Dendritic cell treated with granulocyte-macrophage colony-stimulating factor and Interleukin-4, amounts not matched to agents 40 ng/mL and 50 ng/mL, for 4 days (primary cell): ENCODE results near the gene ARMC9.
"Not testable (repeated sequence)": the region's sequence is repeated elsewhere in the genome, so short reads cannot be mapped to it uniquely, and the experiment has no call there.

Source experiments
- H3K27ac Mint-ChIP-seq: one replicate; pipeline ENCODE4 v1.8.0; 2022; ENCODE audit warnings: mild to moderate bottlenecking, mixed read lengths
- H3K27me3 Mint-ChIP-seq: one replicate; pipeline ENCODE4 v1.8.0; 2022; ENCODE audit warnings: mild to moderate bottlenecking, mixed read lengths
- H3K36me3 Mint-ChIP-seq: one replicate; pipeline ENCODE4 v1.8.0; 2022; ENCODE audit warnings: low read depth, mixed read lengths
- H3K4me1 Mint-ChIP-seq: one replicate; pipeline ENCODE4 v1.8.0; 2022; ENCODE audit warnings: low read depth, mixed read lengths
- H3K4me3 Mint-ChIP-seq: one replicate; pipeline ENCODE4 v1.8.0; 2022; ENCODE audit warnings: mild to moderate bottlenecking, moderate library complexity, mixed read lengths
- H3K9me3 Mint-ChIP-seq: one replicate; pipeline ENCODE4 v1.8.0; 2022; ENCODE audit warnings: mixed read lengths
- intact Hi-C: fragments of 100-400 bp; cut with micrococcal nuclease; formaldehyde crosslinking; loops from one replicate; pipeline ENCODE4 v1.15.0; 2022

ARMC9 gene

DNA sequence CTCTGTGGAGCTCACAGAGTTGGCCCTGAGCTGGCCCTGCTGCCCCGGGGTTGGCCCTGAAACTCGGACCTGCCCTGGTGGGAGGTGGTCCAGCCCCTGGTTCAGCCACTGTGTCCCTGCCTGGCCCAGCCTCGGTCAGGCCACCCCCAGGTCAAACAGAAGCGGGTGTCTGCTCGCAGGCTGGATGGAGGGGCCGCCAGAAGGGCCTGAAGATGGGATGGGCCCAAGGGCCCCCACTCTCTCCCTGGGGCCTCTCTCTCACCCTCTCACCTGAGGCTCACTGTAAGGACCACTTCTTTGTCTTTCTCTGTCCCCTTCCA, 172.0 kb downstream of the ARMC9 start:
- intact Hi-C loops = no loop called here
- Mint-ChIP-seq H3K36me3 (no peaks in the 10 kb centered on the region), H3K27me3 (peaks cover 3% of the 10 kb centered on the region), H3K4me1 (peaks cover 6% of the 10 kb centered on the region), H3K4me3 (no peak overlapping the region), H3K27ac (peak overlapping the region; percentile 10), H3K9me3 (no peaks in the 10 kb centered on the region)

DNA sequence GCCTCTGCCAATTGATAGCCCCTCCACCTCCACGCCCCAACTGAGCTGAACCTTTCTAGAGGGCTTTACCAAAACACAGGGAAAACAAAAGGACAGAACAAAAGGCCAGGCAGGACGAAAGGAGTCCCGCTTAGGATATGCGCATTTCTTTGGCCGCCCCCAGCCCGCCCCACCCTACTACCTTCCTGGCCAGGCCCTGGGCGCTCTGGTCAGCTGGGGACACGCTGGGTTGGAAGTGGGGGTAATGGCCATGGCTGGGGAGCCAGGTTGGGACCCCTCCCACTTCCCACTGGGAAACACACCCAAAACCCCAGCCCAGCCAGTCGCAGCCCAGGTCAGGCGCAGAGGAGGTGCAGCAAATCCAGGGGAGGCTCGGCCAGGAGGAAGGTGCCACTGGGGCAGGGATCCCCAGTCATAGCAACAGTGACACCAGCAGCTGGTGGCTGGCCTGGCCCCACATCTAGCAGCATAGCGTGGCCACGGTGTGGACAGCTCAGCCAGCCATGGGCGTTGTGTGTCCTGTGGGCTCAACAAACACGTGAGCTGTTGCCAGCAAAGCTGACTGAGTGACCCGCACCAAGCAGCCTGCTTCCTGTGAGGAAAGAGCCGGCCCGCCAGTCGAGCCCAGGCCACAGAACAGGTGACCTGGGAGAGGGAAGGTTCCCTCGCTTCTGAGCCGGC, 172.5 kb downstream of the ARMC9 start:
- no peak overlapping the region for H3K4me3 Mint-ChIP-seq
- intact Hi-C loops = no loop called here
- H3K27ac Mint-ChIP-seq = no peak overlapping the region
- H3K9me3 Mint-ChIP-seq = no peaks in the 10 kb centered on the region
- no peaks in the 10 kb centered on the region for H3K36me3 Mint-ChIP-seq
- H3K27me3 Mint-ChIP-seq = peaks cover 3% of the 10 kb centered on the region
- H3K4me1 Mint-ChIP-seq = peaks cover 2% of the 10 kb centered on the region

DNA sequence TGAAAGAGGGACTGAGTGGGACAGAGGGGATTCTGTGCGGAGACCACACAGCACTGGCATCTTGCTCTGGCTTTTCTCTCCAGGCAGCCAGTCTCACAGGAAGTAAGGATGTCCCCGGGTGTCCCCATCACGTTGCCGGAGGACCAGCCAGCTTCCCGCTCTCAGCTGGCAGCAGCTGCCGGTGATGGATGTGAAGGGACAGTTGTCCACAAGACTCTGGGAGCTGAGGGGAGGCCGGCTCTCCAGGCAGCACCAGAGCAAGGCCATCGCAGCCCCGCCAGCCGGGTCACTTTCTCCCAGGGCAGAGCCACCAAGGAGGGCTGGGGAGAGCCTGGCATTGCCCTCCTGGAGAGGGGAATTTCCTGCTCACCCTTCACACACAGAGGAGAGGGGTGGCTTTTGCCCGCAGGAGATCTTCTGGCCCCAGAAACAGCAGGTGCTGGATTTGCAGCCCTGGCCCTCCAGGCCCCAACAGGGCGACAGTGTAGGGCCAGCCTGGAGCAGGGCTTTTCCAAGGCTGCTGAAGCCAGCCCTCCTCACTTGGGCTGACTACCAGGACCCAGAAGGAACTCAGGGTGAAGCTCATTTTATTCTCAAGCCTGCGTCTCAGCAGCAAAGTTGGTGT, 173.1 kb downstream of the ARMC9 start:
- Mint-ChIP-seq H3K36me3 (no peaks in the 10 kb centered on the region), H3K4me1 (no peaks in the 10 kb centered on the region), H3K9me3 (no peaks in the 10 kb centered on the region), H3K4me3 (no peak overlapping the region), H3K27me3 (peaks cover 3% of the 10 kb centered on the region), H3K27ac (no peak overlapping the region)
- intact Hi-C loops = no loop called here

DNA sequence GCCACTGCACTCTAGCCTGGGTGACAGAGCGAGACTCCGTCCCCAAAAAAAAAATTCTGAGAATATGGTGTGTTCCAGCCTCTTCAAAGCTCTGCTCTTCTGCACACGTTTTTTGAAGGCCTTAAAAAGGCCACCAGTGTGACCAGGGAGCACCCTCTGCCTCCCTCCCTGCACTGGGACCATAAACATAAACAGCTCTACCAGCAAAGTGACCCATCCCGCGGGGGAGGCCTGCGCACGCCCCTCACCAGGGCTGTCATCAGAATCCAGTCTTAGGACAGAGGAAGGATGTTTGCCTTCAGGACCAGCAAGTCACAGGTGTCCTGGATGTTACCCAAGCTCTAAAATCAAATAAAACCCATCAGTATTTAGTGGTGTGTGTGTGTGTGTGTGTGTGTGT, 173.9 kb downstream of the ARMC9 start:
- H3K4me3 Mint-ChIP-seq = no peak overlapping the region
- intact Hi-C loops = no loop called here
- no peaks in the 10 kb centered on the region for H3K4me1 Mint-ChIP-seq
- H3K36me3 Mint-ChIP-seq = no peaks in the 10 kb centered on the region
- peaks cover 8% of the 10 kb centered on the region for H3K27me3 Mint-ChIP-seq
- no peaks in the 10 kb centered on the region for H3K9me3 Mint-ChIP-seq
- H3K27ac Mint-ChIP-seq = no peak overlapping the region

DNA sequence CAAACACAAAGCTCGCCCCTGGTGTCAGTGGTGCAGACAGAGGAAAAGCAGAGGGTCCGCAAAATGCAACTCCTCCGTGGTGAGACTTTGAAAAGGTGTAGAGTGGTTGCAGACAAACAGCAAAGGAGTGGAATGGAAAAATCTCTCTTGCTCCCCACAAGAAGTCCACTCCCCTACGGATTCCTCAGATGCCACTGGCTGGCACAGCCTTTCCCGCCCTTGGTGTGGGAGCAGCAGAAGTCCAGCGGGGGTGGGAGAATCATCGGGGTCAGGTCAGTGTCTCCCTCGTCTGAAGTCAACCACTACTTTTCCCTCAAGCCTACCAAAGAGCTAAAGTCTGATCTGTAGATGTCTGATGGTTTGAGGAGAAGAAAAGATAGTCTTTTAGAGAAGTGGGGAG, 174.8 kb downstream of the ARMC9 start:
- peaks cover 4% of the 10 kb centered on the region for H3K4me1 Mint-ChIP-seq
- no peaks in the 10 kb centered on the region for H3K9me3 Mint-ChIP-seq
- H3K4me3 Mint-ChIP-seq = no peak overlapping the region
- intact Hi-C loops = no loop called here
- peaks cover 8% of the 10 kb centered on the region for H3K27me3 Mint-ChIP-seq
- H3K36me3 Mint-ChIP-seq = no peaks in the 10 kb centered on the region
- H3K27ac Mint-ChIP-seq = no peak overlapping the region

DNA sequence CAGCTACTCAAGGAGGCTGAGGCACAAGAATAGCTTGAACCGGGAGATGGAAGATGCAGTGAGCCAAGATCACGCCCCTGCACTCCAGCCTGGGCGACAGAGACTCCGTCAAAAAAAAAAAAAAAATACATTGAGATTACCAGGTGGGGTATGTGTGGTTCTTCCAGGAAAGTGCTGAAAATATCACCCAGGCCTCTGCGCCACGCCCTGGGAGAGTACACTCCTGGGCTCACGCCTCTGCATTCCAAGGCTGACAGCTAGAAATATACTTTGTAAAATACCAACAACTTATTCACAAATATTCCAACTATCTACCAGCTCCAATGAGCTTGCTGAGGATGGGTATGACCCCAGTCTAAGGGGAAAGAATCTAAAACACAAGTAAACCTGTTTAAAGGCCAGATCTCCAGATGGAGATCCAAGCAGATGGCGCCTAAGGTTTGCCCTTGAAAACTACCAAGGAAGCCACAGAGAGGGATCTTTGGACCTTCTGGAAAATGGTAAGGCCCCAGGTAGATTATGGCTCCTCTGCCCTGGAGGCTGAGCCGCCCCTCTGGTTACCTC, 175.4 kb downstream of the ARMC9 start:
- H3K27ac Mint-ChIP-seq = no peak overlapping the region
- H3K4me1 Mint-ChIP-seq = peaks cover 9% of the 10 kb centered on the region
- peaks cover 8% of the 10 kb centered on the region for H3K27me3 Mint-ChIP-seq
- intact Hi-C loops = no loop called here
- no peaks in the 10 kb centered on the region for H3K9me3 Mint-ChIP-seq
- no peak overlapping the region for H3K4me3 Mint-ChIP-seq
- H3K36me3 Mint-ChIP-seq = no peaks in the 10 kb centered on the region

DNA sequence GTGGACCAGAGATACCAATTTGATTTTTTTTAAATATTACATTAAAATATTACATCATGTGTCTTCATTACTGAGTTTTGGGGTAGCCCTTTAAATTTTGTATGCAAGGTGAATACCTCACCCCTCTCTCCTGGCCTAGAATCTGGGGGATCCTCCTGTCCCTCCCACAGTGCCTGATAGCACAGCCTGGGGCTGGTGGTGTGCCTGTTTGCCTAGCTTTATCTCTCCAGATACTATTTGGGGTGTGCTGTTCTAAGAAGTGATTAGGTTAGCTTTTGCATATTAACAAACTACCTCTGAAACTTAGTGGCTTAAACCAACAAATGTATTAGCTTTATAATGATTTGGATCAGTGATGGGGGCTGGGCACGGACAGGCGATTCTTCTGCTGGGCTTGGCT, 176.3 kb downstream of the ARMC9 start:
- Mint-ChIP-seq H3K27ac (no peak overlapping the region), H3K4me1 (peaks cover 9% of the 10 kb centered on the region), H3K27me3 (peaks cover 8% of the 10 kb centered on the region), H3K9me3 (no peaks in the 10 kb centered on the region), H3K36me3 (no peaks in the 10 kb centered on the region), H3K4me3 (no peak overlapping the region)
- intact Hi-C loops = no loop called here

DNA sequence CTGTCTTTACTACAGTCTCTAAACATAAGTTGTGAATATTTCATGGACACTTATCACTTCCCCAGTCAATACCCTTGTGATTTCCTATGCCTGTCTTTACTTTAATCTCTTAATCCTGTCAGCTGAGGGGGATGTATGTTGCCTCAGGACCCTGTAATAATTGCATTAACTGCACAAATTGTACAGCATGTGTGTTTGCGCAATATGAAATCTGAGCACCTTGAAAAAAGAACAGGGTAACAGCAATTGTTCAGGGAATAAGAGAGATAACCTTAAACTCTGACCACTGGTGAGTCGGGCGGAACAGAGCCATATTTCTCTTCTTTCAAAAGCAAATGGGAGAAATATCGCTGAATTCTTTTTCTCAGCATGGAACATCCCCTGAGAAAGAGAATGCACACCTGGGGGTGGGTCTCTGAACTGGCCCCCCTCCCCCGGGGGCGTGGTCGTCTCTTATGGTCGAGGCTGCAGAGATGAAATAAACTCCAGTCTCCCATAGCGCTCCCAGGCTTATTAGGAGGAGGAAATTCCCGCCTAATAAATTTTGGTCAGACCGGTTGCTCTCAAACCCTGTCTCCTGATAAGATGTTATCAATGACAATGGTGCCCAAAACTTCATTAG, 177.7 kb downstream of the ARMC9 start:
- H3K27ac Mint-ChIP-seq, H3K4me3 Mint-ChIP-seq, intact Hi-C loops, H3K36me3 Mint-ChIP-seq, H3K4me1 Mint-ChIP-seq, H3K9me3 Mint-ChIP-seq: not testable (repeated sequence)
- peaks cover 10% of the 10 kb centered on the region for H3K27me3 Mint-ChIP-seq

DNA sequence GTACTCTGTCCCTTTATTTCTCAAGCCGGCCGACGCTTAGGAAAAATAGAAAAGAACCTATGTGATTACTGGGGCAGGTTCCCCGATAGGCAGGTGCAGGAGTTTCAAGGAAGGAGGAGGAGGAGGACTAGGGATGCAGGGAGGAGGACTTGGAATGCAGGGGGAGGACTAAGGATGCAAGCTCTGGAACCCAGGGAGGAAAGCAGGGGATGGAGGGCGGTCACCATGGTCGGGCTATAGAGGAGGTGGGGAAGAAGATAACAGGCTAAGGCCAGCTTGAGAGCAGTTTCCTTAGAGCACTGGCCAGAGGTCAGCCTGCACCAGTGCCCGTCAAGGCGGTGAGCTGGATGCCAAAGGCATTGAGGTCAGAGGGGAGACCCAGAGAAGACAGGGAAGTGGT, 178.4 kb downstream of the ARMC9 start:
- H3K4me3 Mint-ChIP-seq = no peak overlapping the region
- peaks cover 12% of the 10 kb centered on the region for H3K27me3 Mint-ChIP-seq
- no peaks in the 10 kb centered on the region for H3K9me3 Mint-ChIP-seq
- H3K27ac Mint-ChIP-seq = no peak overlapping the region
- H3K4me1 Mint-ChIP-seq = peaks cover 9% of the 10 kb centered on the region
- H3K36me3 Mint-ChIP-seq = no peaks in the 10 kb centered on the region
- intact Hi-C loops = no loop called here

DNA sequence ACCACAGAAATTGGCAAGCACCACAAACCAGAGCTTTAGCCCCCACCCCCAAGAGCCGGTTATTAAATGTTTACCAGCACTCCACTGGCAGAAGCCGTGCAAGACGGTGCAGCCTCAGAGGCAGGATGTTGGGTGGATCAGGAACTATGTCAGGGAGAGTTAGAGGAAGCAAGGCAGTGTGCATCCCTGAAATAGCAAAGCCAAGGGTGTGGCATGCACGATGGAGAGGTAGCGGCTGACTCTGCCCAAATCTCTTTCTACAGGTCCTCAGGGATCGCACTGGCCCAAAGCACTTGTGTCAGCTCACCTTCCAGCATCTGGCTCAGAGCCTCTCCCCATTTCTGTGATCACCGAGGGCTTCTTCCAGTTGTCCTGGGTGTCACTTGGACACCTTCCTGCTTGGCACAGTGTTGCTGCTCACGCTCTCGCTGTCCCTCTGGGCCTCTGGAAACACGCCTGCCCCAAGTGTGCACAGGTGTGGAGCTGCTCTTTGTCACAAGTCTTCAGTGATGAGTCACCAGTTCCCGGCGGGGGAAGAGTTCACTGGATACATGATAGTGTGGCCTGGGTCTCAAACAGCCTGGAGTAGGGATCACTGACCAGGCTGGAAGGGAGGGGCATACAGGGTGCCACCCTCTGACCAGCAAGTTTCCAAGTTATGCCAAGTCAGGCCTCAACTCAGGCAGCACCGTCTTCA, 179.7 kb downstream of the ARMC9 start:
- Mint-ChIP-seq H3K36me3 (no peaks in the 10 kb centered on the region), H3K9me3 (no peaks in the 10 kb centered on the region), H3K4me3 (no peak overlapping the region), H3K4me1 (peaks cover 9% of the 10 kb centered on the region), H3K27ac (no peak overlapping the region), H3K27me3 (peaks cover 14% of the 10 kb centered on the region)
- intact Hi-C loops = no loop called here

DNA sequence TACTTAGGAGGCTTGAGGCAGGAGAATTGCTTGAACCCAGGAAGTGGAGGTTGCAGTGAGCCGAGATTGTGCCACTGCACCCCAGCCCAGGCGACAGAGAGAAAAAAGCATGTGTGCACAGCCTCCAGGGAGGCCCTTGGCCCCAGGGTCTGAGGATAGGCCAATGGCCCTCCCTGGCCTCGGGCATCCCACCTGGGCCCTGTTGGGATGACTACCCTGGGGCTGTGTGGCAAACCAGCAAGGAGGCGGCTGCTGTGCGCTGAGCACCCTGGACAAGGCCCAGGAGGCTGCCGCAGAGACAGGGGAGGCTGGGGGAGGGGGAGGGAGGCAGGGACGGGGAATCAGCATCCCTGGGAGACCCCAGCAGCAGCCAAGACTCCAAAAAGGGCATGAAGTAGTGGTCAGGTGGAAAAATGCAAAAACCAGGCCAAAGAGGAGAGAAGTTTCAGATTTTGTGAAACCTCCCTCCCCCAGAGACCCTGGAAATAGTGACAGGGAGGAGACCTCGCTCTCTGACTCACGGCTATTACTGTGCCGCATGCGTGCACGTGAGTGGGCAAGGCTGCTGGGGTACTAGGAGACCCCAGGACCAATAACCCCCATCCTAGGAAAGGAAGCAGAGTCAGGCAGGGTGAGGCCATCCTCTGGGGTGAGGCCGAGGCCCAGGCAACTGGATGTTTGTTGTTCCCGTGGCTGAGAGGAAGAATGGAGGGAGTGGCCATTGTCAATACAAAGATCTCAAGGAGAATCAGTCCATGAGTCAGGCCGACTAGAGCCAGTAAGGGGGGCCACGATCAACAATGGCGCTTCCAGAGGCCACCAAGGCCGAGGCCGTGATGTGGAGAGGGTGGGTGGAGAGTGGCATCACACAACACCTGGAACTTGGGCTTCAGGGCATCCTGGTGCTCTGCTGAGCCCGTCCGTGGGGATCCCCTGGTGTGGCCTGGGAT, 181.1 kb downstream of the ARMC9 start:
- H3K36me3 Mint-ChIP-seq = no peaks in the 10 kb centered on the region
- H3K27ac Mint-ChIP-seq = no peak overlapping the region
- intact Hi-C loops = no loop called here
- peaks cover 14% of the 10 kb centered on the region for H3K27me3 Mint-ChIP-seq
- peaks cover 16% of the 10 kb centered on the region for H3K4me1 Mint-ChIP-seq
- H3K9me3 Mint-ChIP-seq = peaks cover under 1% of the 10 kb centered on the region
- no peak overlapping the region for H3K4me3 Mint-ChIP-seq

DNA sequence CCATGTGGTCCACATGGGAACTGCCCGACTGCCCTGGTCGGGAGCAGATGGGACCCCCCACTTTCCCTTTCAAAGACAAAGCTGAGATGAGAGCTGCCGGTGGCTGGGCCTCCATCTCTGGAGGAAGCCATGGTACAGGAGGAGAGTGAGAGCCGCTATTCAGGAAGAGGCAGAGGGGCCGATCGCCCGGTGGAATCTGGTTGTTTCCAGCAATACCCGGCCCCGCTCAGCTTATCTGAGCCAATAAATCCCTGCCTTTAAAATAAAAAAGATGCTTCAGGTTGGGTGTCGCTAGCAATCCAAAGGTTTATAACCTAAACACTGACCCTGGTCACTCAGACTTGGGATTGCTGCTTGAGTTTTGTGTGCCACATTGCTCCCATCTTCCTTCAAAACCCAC, 181.9 kb downstream of the ARMC9 start:
- no peaks in the 10 kb centered on the region for H3K36me3 Mint-ChIP-seq
- no peak overlapping the region for H3K27ac Mint-ChIP-seq
- intact Hi-C loops = no loop called here

DNA sequence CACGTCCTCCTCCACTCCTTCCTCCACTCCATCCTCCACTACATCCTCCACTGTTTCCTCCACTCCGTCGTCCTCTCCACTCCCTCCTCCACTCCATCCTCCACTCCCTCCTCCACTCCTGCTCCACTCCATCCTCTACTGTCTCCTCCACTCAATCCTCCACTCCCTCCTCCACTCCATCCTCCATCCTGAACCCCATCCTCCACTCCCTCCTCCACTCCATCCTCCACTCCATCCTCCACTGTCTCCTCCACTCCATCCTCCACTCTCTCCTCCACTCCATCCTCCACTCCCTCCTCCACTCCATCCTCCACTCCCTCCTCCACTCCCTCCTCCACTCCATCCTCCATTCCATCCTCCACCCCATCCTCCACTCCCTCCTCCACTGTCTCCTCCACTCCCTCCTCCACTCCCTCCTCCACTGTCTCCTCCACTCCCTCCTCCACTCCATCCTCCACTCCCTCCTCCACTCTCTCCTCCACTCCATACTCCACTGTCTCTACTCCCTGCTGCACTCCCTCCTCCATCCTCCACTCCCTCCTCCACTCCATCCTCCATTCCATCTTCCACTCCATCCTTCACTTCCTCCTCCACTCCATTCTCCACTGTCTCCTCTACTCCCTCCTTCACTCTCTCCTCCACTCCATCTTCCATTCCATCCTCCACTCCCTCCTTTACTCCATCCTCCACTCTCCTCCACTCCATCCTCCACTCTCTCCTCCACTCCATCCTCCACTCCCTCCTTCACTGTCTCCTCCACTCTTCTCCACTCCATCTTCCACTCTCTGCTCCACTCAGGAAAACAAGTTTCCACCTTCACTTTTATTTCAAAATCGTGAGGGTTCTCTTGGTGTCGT, 182.8 kb downstream of the ARMC9 start:
- Mint-ChIP-seq H3K36me3 (no peaks in the 10 kb centered on the region), H3K27me3 (peaks cover 15% of the 10 kb centered on the region), H3K4me1 (peaks cover 16% of the 10 kb centered on the region), H3K4me3 (no peak overlapping the region), H3K9me3 (peaks cover 9% of the 10 kb centered on the region), H3K27ac (no peak overlapping the region)
- intact Hi-C loops = no loop called here

More for the DNA sequence above, 181.9 kb downstream of the ARMC9 start:
- Mint-ChIP-seq H3K9me3 (peaks cover 8% of the 10 kb centered on the region), H3K4me3 (no peak overlapping the region), H3K27me3 (peaks cover 14% of the 10 kb centered on the region), H3K4me1 (peaks cover 16% of the 10 kb centered on the region)
